Transverse colon (tissue), 4 donors: Measurements from ENCODE around the gene BMP7.

Experiments used
- POLR2A ChIP-seq: fragments of 450-650 bp; IDR thresholded peaks from one replicate; pipeline ENCODE4 v1.6.1; 2016; ENCODE audit warnings: antibody characterized with exemption, mild to moderate bottlenecking, moderate library complexity
- POLR2AphosphoS5 ChIP-seq, 3 donors: sonication (generic); formaldehyde crosslinking; IDR thresholded peaks; one replicate each; pipeline ENCODE4 v1.6.1; 2016; ENCODE audit warnings: antibody characterized with exemption in 3 of 3
- TF ChIP-seq, protein P1 (sequence below), 5 experiments: fragments of 200-600 bp in 3 of 5; fragments of 450-650 bp in 2 of 5; sonication (generic) in 3 of 5; IDR thresholded peaks; 1 replicate in 2 of 5; 2 replicates in 3 of 5; pipeline ENCODE4 v1.5.1; 2016 to 2017; ENCODE audit warnings: antibody characterized with exemption in 5 of 5, inconsistent platforms in 3 of 5, mild to moderate bottlenecking in 2 of 5, moderate library complexity in 1 of 5

- TF ChIP-seq, protein P1, sequence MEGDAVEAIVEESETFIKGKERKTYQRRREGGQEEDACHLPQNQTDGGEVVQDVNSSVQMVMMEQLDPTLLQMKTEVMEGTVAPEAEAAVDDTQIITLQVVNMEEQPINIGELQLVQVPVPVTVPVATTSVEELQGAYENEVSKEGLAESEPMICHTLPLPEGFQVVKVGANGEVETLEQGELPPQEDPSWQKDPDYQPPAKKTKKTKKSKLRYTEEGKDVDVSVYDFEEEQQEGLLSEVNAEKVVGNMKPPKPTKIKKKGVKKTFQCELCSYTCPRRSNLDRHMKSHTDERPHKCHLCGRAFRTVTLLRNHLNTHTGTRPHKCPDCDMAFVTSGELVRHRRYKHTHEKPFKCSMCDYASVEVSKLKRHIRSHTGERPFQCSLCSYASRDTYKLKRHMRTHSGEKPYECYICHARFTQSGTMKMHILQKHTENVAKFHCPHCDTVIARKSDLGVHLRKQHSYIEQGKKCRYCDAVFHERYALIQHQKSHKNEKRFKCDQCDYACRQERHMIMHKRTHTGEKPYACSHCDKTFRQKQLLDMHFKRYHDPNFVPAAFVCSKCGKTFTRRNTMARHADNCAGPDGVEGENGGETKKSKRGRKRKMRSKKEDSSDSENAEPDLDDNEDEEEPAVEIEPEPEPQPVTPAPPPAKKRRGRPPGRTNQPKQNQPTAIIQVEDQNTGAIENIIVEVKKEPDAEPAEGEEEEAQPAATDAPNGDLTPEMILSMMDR (IDR thresholded peaks at IDR 0.05), result no peak
- no peak for TF ChIP-seq POLR2AphosphoS5 (IDR thresholded peaks at IDR 0.05)
- no peak for TF ChIP-seq POLR2A
These were observed 50.5 kb downstream of the BMP7 start for GRCh38 chr20:57215826-57216471.
